ENCODE data around the gene CACTIN. TPM values are rescaled to one million over a fixed set of nuclear protein-coding genes. Genes with fewer than 3 reads are reported as not detected.

The CACTIN gene
- total and polyA plus RNA-seq, 2 of the 4 experiments (the other 2 are of a cell fraction), result 10.8 to 19.5 TPM

GRCh38 chr19:3661284-3662238 is 35.0 kb upstream of the CACTIN start:
- Histone ChIP-seq H3K23ac (ENCODE audit: low read depth, low read length) (no peak overlapping the region), H2BK5ac (ENCODE audit: low read depth, low read length, poor library complexity, severe bottlenecking) (no peak overlapping the region), H3K56ac (ENCODE audit: extremely low read depth, insufficient read depth, low read length) (no peak overlapping the region), H4K5ac (ENCODE audit: low read depth, low read length) (no peak overlapping the region), H3K27ac (ENCODE audit: insufficient read depth, low read length) (no peak overlapping the region), H3K4me1 (ENCODE audit: control insufficient read depth, insufficient read depth, low read length) (no peaks in the 10 kb centered on the region), H3K9me3 (ENCODE audit: control insufficient read depth, insufficient read depth, low read length) (no peaks in the 10 kb centered on the region), H3K4me3 (ENCODE audit: insufficient read depth, low read depth, low read length) (no peak overlapping the region), H2BK15ac (ENCODE audit: low read depth, low read length) (no peak overlapping the region), H3K36me3 (ENCODE audit: control insufficient read depth, insufficient read depth, low read length) (peaks cover 62% of the 10 kb centered on the region), H3K14ac (replicated peaks; ENCODE audit: low read depth, low read length) (no peak overlapping the region), H2AFZ (replicated peaks; ENCODE audit: low read length, poor library complexity) (no peak overlapping the region), H3K9me1 (ENCODE audit: insufficient read depth, low read length) (no peaks in the 10 kb centered on the region), H2BK120ac (ENCODE audit: low read depth, low read length) (no peak overlapping the region), H3K4ac (ENCODE audit: low read depth, low read length) (no peak overlapping the region), H3K18ac (ENCODE audit: low read depth, low read length) (no peak overlapping the region), H3K4me2 (ENCODE audit: low read depth, low read length) (no peak overlapping the region), H3K9ac (ENCODE audit: low read depth, low read length) (no peak overlapping the region), H4K8ac (ENCODE audit: low read depth in 2 of 2, low read length in 2 of 2) (no peak overlapping the region), H3K27me3 (ENCODE audit: control insufficient read depth, insufficient read depth, low read length) (no peaks in the 10 kb centered on the region), H3K79me1 (ENCODE audit: low read depth in 1 of 2, low read length in 2 of 2) (peaks cover 3 to 19% of the 10 kb centered on the region in 2 experiments), H4K91ac (ENCODE audit: insufficient read depth, low read depth, low read length) (no peak overlapping the region), H2AK9ac (replicated peaks; ENCODE audit: low read depth, low read length, poor library complexity) (no peak overlapping the region), H4K20me1 (ENCODE audit: insufficient read depth, low read length) (peaks cover 16% of the 10 kb centered on the region), H2BK20ac (ENCODE audit: low read depth, low read length) (no peak overlapping the region), H2AK5ac (ENCODE audit: low read depth, low read length) (no peak overlapping the region)
- ChIA-PET CTCF (no interaction called here), POLR2A (ENCODE audit: unreplicated experiment) (no interaction called here)
- dilution Hi-C loops (cut with HindIII; ENCODE audit: low sequenced_read_pairs, unreplicated experiment) (no loop called here), intact Hi-C loops (cut with micrococcal nuclease) (loop anchor here (10.0 kb wide), 1 partner anchor 543 kb away; no protein-coding TSS in a partner anchor), in situ Hi-C loops (cut with MboI; ENCODE audit: low sequenced_read_pairs) (no loop called here)
- WGBS, 2 experiments (ENCODE audit: extremely low coverage in 2 of 2, insufficient read length in 1 of 2), result 96% methylated on average over 23 of the region's 34 CpGs; no CpG with 5 or more reads in 1 of the 2 experiments
- DNase-seq (no peak), ATAC-seq (ENCODE audit: low read depth) (no peak)
- TF ChIP-seq MAZ (IDR thresholded peaks at IDR 0.05; ENCODE audit: borderline replicate concordance, low read depth, low read length) (no peak), MXI1 (IDR thresholded peaks at IDR 0.05; ENCODE audit: borderline replicate concordance, low read depth, low read length) (no peak), RAD21 (IDR thresholded peaks at IDR 0.05; ENCODE audit: low read length) (no peak), ELK1 (IDR thresholded peaks at IDR 0.05; ENCODE audit: borderline replicate concordance, low read depth, low read length) (no peak), NFE2L2 (IDR thresholded peaks at IDR 0.05; ENCODE audit: low read depth, low read length) (no peak), MAFK (IDR thresholded peaks at IDR 0.05; ENCODE audit: low read depth, low read length) (no peak), CTCF (conservative IDR thresholded peaks at IDR 0.05; ENCODE audit: low read depth, low read length) (no peak), FOS (IDR thresholded peaks at IDR 0.05; ENCODE audit: low read depth, low read length) (no peak), BHLHE40 (IDR thresholded peaks at IDR 0.05; ENCODE audit: low read depth, low read length) (no peak), RFX5 (IDR thresholded peaks at IDR 0.05; ENCODE audit: low read depth, low read length) (no peak), RCOR1 (IDR thresholded peaks at IDR 0.05; ENCODE audit: insufficient replicate concordance, low read length) (no peak)
- no TSS peak for BruUV-seq (replicated peaks)

Data from IMR-90 (cell line).